ENCODE data around the gene TMEM138.
A peak's percentile ranks its signal among the peaks of the same experiment; 100 is the strongest.
"Not testable (repeated sequence)": the region's sequence is repeated elsewhere in the genome, so short reads cannot be mapped to it uniquely, and the experiment has no call there.

The TMEM138 gene

DNA sequence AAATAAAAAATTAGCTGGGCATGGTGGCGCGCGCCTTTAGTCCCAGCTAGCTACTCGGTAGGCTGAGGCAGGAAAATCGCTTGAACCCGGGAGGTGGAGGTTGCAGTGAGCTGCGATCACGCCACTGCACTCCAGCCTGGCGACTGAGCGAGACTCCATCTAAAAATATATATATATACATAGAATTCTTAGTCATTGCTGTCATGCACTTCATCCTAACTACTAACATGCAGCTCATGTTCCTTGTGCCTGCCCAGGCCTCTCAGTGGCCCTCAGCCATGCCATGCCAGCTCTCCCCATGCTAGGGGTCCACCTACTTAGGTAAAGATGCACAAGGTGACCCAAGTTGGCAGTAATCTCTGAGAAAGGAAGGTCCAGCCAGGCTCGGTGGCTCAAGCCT is 3.6 kb upstream of the TMEM138 start:
- DNase-seq (ENCODE audit: low read depth, low spot score) = no peak
- H3K4me3 ChIP-seq (ENCODE audit: low read length) = no peak overlapping the region

DNA sequence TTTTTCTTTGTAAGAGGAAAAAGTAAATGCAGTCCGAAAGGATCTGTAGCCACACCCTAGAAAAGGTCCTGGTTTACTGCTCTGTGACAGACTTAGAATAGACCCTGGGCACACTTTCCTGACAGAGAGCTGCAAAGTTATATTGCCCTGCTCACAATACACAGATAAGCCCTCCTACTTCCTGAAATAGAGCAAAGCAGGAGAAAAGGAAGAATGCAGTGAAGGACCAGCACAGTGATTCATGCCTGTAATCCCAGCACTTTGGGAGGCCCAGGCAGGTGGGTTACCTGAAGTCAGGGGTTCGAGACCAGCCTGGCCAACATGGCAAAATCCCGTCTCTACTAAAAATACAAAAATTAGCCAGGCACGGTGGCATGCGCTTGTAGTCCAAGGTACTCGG is 2.7 kb upstream of the TMEM138 start:
- DNase-seq (ENCODE audit: low read depth, low spot score) = no peak
- no peak overlapping the region for H3K4me3 ChIP-seq (ENCODE audit: low read length)

DNA sequence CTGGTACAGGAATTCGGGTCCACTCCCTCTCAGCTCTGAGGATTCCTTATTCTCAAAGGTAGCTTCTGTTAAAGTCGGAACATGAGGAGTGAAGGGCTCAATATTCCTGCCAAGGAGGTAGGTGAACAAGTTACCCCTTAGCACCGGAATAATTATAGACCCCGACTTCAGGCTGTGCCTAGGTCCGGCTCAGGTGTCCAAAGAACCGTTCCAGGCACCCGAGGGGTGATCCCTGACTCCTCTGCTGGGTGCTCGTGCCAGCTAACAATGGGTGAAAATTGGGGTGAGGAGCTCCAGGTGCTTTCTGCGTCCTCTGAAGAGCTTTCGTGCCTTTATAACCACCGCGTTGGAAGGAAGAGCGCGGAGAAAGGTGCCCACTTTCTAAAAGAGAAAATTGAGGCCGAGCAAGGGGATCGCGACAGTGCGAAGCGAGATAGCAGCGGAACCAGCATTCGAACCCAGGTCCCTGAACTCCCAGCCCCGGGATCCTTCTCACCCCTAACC is 885 bp upstream of the TMEM138 start:
- DNase-seq (ENCODE audit: low read depth, low spot score) = no peak
- peak overlapping the region; percentile 84 for H3K4me3 ChIP-seq (ENCODE audit: low read length)

DNA sequence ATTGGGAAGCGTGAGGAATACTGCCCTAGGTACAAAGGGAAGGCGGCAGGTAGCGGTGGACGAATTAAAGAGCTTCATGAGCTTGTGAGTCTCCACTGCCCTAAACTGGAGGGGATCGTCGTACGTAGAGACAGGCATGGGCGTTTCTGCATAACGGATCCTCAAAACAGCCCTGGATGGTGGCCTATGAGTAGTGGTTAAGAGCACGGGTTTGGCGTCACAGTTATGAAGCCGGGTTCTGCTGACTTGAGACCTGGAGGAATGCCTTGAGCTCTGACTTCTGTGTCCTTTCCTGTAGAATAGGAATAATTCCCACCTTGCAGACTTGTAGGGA is 335 bp downstream of the TMEM138 start:
- H3K4me3 ChIP-seq (ENCODE audit: low read length) = peak overlapping the region; percentile 84
- DNase-seq (ENCODE audit: low read depth, low spot score) = no peak

DNA sequence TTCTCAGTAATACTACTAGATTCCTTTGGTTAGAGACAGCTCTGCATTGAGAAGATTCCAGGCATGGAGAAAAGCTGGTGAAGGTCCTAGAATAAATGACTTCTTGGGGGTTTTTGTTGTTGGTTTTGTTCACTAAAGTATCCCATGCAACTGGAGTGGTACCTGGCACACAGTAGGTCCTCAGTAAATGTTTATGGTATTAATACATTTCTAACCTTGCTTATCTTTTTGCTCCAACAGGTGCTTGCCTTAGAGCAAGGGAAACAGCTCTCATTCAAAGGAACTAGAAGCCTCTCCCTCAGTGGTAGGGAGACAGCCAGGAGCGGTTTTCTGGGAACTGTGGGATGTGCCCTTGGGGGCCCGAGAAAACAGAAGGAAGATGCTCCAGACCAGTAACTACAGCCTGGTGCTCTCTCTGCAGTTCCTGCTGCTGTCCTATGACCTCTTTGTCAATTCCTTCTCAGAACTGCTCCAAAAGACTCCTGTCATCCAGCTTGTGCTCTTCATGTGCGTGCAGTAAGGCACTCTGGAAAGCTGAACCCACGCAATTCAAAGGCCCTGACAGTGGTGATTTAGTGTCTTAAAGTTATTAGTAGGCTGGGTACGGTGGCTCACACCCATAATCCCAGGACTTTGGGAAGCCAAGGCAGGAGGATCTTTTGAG is 2.0 kb downstream of the TMEM138 start:
- no peak for DNase-seq (ENCODE audit: low read depth, low spot score)
- H3K4me3 ChIP-seq (ENCODE audit: low read length) = no peak overlapping the region

DNA sequence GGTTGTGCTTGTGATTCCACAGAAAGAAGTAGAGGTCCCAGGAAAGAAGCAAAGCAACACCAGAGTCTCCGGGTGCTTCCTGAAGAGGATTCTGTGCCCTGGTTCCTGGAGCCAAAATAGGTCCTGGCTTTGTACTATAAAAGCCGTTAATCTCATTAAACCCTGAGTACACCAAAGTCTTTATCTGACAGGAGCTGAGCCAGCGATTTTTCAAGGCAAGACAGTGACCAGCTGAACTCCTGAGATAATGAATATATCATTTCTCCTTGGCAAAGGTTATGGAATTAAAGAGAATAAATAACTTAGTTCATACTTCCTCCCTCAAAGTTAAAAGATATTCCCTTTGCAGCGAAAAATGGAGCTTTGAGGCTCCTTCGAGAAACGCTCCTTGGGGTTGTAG is 5.2 kb downstream of the TMEM138 start:
- no peak overlapping the region for H3K4me3 ChIP-seq (ENCODE audit: low read length)
- DNase-seq (ENCODE audit: low read depth, low spot score) = no peak

DNA sequence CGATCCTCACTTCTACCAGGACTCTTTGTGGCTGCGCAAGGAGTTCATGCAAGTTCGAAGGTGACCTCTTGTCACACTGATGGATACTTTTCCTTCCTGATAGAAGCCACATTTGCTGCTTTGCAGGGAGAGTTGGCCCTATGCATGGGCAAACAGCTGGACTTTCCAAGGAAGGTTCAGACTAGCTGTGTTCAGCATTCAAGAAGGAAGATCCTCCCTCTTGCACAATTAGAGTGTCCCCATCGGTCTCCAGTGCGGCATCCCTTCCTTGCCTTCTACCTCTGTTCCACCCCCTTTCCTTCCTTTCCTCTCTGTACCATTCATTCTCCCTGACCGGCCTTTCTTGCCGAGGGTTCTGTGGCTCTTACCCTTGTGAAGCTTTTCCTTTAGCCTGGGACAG is 6.5 kb downstream of the TMEM138 start:
- no peak overlapping the region for H3K4me3 ChIP-seq (ENCODE audit: low read length)
- DNase-seq (ENCODE audit: low read depth, low spot score) = no peak

DNA sequence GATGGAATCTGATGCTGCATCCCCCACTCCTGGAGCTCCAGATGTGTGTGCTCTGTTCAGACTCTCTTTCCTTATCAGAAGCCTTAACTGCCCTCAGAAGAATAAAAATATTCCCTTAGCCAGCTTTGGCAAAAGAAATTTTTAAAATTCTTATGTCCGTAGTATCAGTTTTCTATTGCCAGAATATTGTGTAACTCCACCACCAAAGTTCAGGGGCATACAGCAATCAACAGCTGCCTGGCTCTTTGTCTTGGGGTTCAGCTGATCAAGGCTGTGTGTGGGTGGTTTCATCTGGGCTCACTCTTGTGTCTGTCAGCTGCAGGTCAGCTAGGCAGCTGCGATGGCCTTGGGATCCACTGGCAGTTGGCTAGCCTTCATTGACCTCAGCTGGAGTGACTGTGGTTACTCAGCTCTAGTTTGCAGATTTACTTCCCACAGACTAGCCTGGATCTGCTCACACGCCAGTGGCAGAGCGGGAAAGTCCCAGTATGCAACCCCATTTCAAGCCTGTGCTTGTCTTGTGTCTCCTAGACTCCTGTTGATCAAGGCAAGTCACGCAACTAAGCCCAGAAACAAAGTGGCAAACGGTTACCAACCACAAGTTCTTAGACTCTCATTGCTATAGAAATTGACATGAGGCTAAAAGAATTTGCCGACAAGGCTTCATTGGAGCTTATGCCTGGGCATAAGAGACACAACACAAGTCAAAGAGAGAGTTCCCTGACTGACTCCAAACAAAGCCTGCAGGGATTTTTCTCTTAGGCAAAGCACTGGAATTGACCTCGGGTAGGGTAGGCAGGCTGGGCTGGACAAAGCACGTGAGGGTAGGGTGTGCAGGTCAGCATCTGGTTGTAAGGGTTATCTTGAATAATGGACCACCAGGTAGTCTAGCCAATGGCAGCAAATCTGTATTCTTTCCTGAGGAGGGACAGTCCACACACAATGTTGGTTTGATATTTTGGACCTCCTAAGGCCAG is 7.5 kb downstream of the TMEM138 start:
- no peak for DNase-seq (ENCODE audit: low read depth, low spot score)

DNA sequence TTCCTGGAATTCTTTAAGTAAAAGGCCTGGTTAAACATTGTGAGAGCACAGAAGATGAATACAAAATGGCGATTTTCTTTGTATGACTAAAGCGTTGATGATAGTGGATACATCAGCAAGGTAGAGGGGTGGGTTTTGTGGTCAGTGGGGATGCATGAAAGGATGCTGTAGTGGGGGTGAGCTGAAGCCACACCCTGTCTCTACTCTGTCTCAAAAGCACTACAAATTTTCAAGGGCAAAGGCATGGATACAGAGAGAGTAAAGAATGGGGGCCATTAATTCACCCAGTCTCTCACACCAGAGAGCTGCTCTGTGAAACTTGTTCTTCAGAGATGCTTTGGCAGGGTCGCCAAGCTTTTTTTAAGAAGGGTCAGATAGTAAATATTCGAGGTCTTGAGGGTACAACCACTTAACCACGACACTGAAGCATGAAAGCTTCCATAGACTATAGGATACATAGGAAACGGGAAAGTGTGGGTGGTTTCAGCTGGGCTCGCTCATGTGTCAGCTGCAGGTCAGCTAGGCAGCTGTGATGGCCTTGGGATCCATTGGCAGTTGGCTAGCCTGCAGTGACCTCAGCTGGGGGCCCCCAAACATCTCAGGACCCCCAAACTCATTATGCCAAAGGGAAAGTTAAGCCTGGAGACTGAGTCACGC is 8.3 kb downstream of the TMEM138 start:
- H3K4me3 ChIP-seq (ENCODE audit: low read length) = no peak overlapping the region
- DNase-seq (ENCODE audit: low read depth, low spot score) = no peak

More for the DNA sequence above, 7.5 kb downstream of the TMEM138 start:
- no peak overlapping the region for H3K4me3 ChIP-seq (ENCODE audit: low read length)

DNA sequence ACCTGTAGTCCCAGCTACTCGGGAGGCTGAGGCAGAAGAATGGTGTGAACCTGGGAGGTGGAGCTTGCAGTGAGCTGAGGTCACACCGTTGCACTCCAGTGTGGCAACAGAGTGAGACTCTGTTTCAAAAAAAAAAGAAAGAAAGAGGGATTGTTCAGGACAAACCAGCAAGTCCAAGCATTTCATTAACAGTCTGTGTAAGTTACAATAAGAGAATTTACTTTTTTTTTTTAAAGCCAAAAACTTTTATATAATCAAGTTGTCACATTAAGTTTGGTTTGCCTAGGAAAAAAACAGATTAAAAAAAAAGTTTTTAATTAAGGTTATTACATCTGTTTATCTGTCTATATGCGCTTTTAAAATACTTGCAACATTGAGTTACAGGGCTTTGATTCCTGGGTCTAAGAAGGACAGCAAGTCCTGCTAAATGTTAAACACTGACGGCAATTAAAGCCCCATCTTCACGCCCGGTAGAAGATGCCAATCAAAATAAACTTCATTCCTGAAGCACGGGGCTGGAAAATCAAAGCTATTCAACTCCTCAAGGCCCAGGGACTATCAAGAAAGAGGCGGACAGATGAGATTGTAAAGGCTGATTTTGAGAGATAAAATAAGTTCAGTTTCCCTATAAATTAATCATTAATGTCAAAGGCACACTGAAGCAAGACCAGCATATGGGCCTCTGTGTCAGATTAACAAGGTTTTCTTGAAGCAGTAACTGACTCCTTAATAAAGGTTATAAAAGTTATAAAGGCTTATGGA is 10.7 kb downstream of the TMEM138 start:
- H3K4me3 ChIP-seq (ENCODE audit: low read length) = no peak overlapping the region
- no peak for DNase-seq (ENCODE audit: low read depth, low spot score)

DNA sequence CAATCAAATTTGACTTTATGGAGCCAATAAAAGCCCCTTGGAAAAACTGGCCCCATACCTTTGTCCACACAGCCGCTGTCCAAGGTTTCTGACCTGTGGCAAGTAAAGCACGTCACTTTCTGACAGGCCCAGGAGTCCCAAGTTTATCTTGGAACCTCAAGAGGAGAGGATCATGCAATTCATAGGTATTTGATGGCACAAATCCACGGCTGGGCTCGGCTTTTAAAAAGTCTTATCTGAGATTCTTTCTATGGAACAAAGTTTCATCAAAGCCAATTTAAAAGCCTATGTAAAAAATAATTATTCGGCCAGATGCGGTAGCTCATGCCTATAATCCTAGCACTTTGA is 13.6 kb downstream of the TMEM138 start:
- H3K4me3 ChIP-seq (ENCODE audit: low read length) = no peak overlapping the region
- no peak for DNase-seq (ENCODE audit: low read depth, low spot score)

DNA sequence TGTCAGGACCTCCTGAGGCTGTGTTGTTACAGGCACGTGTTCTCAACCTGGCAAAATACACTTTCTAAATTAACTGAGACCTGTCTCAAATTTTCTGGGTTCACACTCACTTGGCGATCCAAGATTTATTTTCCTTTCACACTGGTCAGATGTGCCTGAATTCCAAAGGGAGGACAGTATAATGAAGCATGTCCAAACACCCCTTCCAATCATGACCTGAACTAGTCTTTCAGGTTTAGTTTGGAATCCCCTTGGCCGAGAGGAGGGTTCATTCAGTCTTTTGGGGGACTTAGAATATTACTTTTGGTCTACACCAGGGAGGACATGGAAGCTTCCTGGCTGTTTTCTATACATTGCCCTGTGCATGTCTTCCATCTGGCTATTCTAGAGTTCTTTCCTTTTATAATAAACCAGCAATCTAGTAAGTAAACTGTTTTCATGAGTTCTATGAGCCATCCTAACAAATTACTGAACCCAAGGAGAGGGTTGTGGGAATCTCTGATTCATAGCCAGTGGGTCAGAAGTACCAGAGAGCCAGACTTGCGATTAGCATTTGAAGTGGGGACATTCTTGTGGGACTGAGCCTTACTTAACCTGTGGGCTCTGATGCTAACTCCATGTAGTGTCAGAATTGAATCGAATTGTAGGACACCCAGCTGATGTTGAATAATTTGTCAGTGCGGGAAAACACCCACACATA is 15.4 kb downstream of the TMEM138 start:
- no peak for DNase-seq (ENCODE audit: low read depth, low spot score)
- no peak overlapping the region for H3K4me3 ChIP-seq (ENCODE audit: low read length)

DNA sequence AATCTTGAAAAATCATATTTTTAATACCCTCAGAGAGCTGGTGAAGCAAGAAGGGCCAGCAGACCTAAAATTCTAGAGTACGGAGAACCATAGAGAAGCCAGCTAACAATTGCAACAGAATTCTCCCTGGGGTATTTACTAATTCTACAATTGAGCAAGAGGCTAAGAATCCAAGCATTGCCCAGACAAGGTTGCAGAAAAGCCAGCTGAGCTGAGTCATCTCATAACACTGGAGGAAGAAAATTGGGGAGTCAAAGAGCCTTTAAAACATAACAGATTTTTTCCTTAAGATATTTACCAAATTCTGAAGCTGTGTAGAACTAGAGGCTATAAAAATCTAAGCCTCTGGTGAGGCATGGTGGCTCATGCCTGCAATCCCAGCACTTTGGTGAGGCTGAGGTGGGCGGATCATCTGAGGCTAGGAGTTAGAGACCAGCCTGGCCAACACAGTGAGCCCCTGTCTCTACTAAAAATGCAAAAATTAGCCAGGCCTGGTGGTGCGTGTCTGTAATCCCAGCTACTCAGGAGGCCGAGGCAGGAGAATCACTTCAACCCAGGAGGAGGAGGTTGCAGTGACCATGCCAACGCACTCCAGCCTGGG is 16.6 kb downstream of the TMEM138 start:
- no peak for DNase-seq (ENCODE audit: low read depth, low spot score)
- H3K4me3 ChIP-seq (ENCODE audit: low read length) = no peak overlapping the region

DNA sequence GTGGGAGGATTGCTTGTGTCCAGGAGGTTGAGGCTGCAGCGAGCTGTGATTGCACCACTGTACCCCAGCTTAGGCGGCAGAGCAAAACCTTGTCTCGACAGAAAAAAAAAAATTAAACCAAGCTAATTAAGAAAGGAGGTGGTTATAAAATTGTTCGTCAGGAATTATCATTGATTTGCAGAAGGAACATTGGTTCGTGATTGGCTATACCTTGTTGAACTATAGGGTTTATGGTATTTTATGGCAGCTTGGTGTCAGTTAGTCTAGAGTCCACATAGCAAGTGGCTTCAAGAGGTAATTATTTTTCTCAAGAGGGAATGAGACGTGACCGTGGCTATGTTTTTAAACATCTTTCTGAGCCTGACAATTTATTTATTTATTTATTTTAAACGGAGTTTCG is 18.7 kb downstream of the TMEM138 start:
- H3K4me3 ChIP-seq (ENCODE audit: low read length) = no peak overlapping the region
- DNase-seq (ENCODE audit: low read depth, low spot score) = no peak

DNA sequence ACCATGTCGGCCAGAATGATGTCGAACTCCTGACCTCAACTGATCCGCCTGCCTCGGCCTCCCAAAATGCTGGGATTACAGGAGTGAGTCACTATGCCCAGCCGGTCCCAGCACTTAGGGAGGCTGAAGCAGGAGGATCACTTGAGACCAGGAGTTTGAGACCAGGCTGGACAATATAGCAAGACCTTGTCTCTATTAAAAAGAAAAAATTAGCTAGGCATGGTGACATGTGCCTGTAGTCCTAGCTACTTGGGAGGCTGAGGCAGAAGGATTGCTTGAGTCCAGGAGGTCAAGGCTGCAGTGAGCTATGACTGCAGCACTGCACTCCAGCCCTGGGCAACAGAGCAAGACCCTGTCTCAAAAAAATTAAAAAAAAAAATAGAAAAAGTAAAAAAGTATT is 21.7 kb downstream of the TMEM138 start:
- not testable (repeated sequence) for DNase-seq (ENCODE audit: low read depth, low spot score); H3K4me3 ChIP-seq (ENCODE audit: low read length)

DNA sequence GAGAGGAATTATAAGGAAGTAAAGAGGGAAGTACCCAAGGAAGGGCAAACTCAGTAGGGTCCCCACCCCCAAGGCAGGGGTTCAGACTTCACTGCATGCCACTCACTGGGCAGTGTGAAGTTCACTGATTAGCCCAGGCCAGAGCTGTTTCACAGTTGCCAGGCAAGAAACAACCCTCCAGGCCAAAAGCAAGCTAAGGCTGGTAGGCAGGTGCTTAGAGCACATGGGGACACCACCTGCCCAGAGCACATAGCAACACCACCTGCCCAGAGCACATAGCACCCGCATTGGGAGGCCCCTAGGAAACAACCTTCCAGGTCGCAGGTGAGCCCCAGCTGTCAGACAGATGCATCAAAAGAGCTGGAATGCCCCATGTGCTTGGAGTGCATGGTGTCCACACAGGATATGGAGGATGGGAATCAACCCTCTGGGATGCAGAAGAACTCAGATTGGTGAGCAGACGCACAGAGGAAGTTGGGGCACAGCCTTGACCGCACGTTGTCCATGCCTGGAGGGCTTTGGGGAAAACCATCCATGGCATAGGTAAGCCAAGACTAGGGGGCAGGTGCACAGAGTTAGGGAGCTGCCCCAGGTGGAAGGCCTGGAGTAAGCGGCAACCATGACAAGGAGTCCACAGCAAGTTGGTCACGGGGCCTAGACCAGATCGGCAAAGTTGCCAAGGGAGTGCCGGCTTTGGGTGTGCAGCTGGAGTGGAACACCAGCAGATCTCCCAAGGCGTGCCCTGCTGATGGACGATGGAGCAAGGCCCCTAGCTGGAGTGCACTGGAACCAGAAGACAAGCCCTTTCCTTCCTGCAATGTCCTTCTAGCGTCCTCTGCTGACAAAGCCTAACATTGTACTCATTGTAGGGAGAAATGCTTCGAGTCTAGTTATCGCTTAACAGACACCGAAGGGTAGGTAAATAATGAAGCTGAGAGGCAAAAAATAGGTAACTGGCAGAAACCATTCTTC is 22.4 kb downstream of the TMEM138 start:
- DNase-seq (ENCODE audit: low read depth, low spot score) = no peak
- H3K4me3 ChIP-seq (ENCODE audit: low read length) = no peak overlapping the region

DNA sequence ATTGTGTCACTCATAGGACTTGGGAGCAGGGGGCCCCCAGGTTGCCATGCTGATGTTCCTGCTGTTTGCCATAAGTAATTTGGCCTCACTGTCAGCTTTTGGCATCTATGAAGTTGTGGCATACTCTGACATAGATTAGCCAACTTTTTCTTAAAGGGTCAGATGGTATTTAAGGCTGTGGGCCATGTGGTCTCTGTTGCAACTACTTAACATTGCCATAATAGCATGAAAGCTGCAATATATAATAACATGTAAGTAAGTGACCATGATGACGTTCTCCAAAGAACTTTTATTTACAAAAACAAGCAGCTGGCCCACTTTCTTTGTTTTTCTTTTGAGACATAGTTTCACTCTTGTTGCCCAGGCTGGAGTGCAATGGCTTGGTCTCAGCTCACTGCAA is 28.0 kb downstream of the TMEM138 start:
- no peak for DNase-seq (ENCODE audit: low read depth, low spot score)
- H3K4me3 ChIP-seq (ENCODE audit: low read length) = no peak overlapping the region

Data from Jurkat, Clone E6-1 (cell line).